HG03280 (cell line): ENCODE results near the gene BORCS6.

ENCODE experiments used
- ATAC-seq: cut with Tn5 transposase; IDR thresholded peaks from one replicate; pipeline ENCODE4 v1.9.1; 2021; ENCODE audit warnings: mild to moderate bottlenecking, moderate library complexity; ENCODE audit not compliant: unreplicated experiment

The BORCS6 gene

GRCh38 chr17:8155996-8156245 is 34.1 kb downstream of the BORCS6 start:
- ATAC-seq: no peak

GRCh38 chr17:8155231-8155995 is 34.6 kb downstream of the BORCS6 start:
- no peak for ATAC-seq

GRCh38 chr17:8154608-8155155 is 35.3 kb downstream of the BORCS6 start:
- ATAC-seq: no peak

- ATAC-seq: no peak
Observed at GRCh38 chr17:8153957-8154607, 35.9 kb downstream of the BORCS6 start.

GRCh38 chr17:8153525-8153956 is 36.4 kb downstream of the BORCS6 start:
- no peak for ATAC-seq

GRCh38 chr17:8153031-8153451 is 36.9 kb downstream of the BORCS6 start:
- ATAC-seq: no peak

- peak; percentile 18 for ATAC-seq
Observed at GRCh38 chr17:8152112-8152775, 37.7 kb downstream of the BORCS6 start, which contains the start of gene PER1. Gene PER1 (minus strand): TSS chr17:8152404. CDS start chr17:8150706, 1,698 bp downstream.

- ATAC-seq: no peak
Observed at GRCh38 chr17:8151641-8152111, 38.3 kb downstream of the BORCS6 start.

- peak; percentile 48 for ATAC-seq
Observed at GRCh38 chr17:8151120-8151640, 38.8 kb downstream of the BORCS6 start.

- no peak for ATAC-seq
Observed at GRCh38 chr17:8150194-8151119, 39.5 kb downstream of the BORCS6 start.

GRCh38 chr17:8149419-8150193 is 40.4 kb downstream of the BORCS6 start:
- no peak for ATAC-seq

GRCh38 chr17:8148560-8148959 is 41.4 kb downstream of the BORCS6 start:
- ATAC-seq: no peak

GRCh38 chr17:8147805-8148404 is 42.1 kb downstream of the BORCS6 start:
- ATAC-seq: no peak

- ATAC-seq: no peak
Observed at GRCh38 chr17:8147141-8147804, 42.7 kb downstream of the BORCS6 start.

GRCh38 chr17:8146381-8147140 is 43.4 kb downstream of the BORCS6 start:
- no peak for ATAC-seq

- ATAC-seq: no peak
Observed at GRCh38 chr17:8145811-8146210, 44.2 kb downstream of the BORCS6 start.

- no peak for ATAC-seq
Observed at GRCh38 chr17:8144401-8145231, 45.4 kb downstream of the BORCS6 start.
